DOHH2 (cell line): ENCODE measurements around the gene AP3D1.

Experiments used
- CTCF ChIP-seq: fragments of 200-600 bp; sonication (generic); IDR thresholded peaks from one replicate; pipeline ENCODE4 v1.5.1; 2014; ENCODE audit warnings: antibody characterized with exemption, mild to moderate bottlenecking, low read depth, low read length; ENCODE audit not compliant: poor library complexity, severe bottlenecking
- EZH2phosphoT487 ChIP-seq: fragments of 200-600 bp; sonication (generic); IDR thresholded peaks from 2 replicates; pipeline ENCODE4 v1.6.1; 2017; ENCODE audit warnings: borderline replicate concordance, mild to moderate bottlenecking, antibody characterized with exemption, low read length, moderate library complexity, mixed read lengths

- TF ChIP-seq CTCF = no peak
- TF ChIP-seq EZH2phosphoT487 = no peak
These were observed 11.8 kb downstream of the AP3D1 start for GRCh38 chr19:2139385-2140137.
